ENCODE results near the gene SFMBT1. TPM values are rescaled to one million over a fixed set of nuclear protein-coding genes. Genes with fewer than 3 reads are reported as not detected.

SFMBT1 gene
- polyA plus RNA-seq, 2 of the 4 experiments (the other 2 are of a cell fraction), result 7.0 to 9.9 TPM

Other genes starting within 250 kb of the SFMBT1 start
- gene ITIH4, start 215.4 kb downstream of the SFMBT1 start, polyA plus RNA-seq (2011; rRNA removed), result 0.79 and 0.88 TPM in 2 replicates
- 0.79 to 1.3 TPM (median 0.89 TPM) in 3 replicates for gene ITIH4, start 215.4 kb downstream of the SFMBT1 start, polyA plus RNA-seq (2017; fragmentation: RNase III; extraction: RNeasy Plus Mini Kit Qiagen cat#74134 plus additional on column Dnase treatment)
- not detected in 2 replicates for gene MUSTN1, start 211.1 kb downstream of the SFMBT1 start, polyA plus RNA-seq (2011; rRNA removed)
- gene MUSTN1, start 211.1 kb downstream of the SFMBT1 start, polyA plus RNA-seq (2017; fragmentation: RNase III; extraction: RNeasy Plus Mini Kit Qiagen cat#74134 plus additional on column Dnase treatment), result not detected in 3 replicates
- 5.0 and 5.2 TPM in 2 replicates for gene STIMATE, start 148.5 kb downstream of the SFMBT1 start, polyA plus RNA-seq (2011; rRNA removed)
- 5.5 to 7.6 TPM (median 7.2 TPM) in 3 replicates for gene STIMATE, start 148.5 kb downstream of the SFMBT1 start, polyA plus RNA-seq (2017; fragmentation: RNase III; extraction: RNeasy Plus Mini Kit Qiagen cat#74134 plus additional on column Dnase treatment)
- 31.6 and 33.6 TPM in 2 replicates for gene RFT1, start 84.4 kb upstream of the SFMBT1 start, polyA plus RNA-seq (2011; rRNA removed)
- 15.6 to 18.5 TPM (median 15.8 TPM) in 3 replicates for gene RFT1, start 84.4 kb upstream of the SFMBT1 start, polyA plus RNA-seq (2017; fragmentation: RNase III; extraction: RNeasy Plus Mini Kit Qiagen cat#74134 plus additional on column Dnase treatment)
- gene PRKCD, start 115.1 kb upstream of the SFMBT1 start, polyA plus RNA-seq (2011; rRNA removed), result 17.1 and 18.3 TPM in 2 replicates
- gene PRKCD, start 115.1 kb upstream of the SFMBT1 start, polyA plus RNA-seq (2017; fragmentation: RNase III; extraction: RNeasy Plus Mini Kit Qiagen cat#74134 plus additional on column Dnase treatment), result 10.1 to 11.0 TPM (median 10.2 TPM) in 3 replicates
- 628 and 740 TPM in 2 replicates for gene TKT, start 209.9 kb upstream of the SFMBT1 start, polyA plus RNA-seq (2011; rRNA removed)
- gene TKT, start 209.9 kb upstream of the SFMBT1 start, polyA plus RNA-seq (2017; fragmentation: RNase III; extraction: RNeasy Plus Mini Kit Qiagen cat#74134 plus additional on column Dnase treatment), result 1,284 to 1,468 TPM (median 1,457 TPM) in 3 replicates